Inflammatory macrophage treated with lipopolysaccharide for 4 hours (primary cell): ENCODE data around the gene ACTN4.
A peak's percentile ranks its signal among the peaks of the same experiment; 100 is the strongest.

Source experiments
- DNase-seq: peaks from one replicate; pipeline ENCODE4 v3.0.0-alpha.2; 2020

Gene ACTN4

DNA sequence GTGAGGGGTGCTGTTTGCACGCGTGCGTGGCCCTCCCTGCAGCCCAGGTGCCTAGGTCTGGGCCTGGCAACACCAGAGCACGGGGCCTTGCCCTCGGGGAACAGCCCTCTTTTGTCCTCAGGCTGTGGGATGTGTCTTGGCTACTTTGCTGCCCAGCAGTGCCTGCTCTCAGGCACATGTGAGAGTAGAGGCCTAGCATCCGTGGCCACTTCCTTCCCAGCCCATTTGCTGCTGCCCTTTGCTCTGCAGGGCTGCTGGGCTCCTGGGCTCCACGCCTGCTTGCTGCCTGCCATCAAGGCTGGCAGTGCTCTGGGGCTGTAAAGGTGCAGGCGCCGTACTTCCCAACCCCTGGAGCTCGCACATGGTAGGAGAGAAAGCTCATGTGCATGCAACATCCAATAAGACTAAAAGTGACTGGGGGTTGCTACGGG, 50.2 kb downstream of the ACTN4 start:
- no peak for DNase-seq

DNA sequence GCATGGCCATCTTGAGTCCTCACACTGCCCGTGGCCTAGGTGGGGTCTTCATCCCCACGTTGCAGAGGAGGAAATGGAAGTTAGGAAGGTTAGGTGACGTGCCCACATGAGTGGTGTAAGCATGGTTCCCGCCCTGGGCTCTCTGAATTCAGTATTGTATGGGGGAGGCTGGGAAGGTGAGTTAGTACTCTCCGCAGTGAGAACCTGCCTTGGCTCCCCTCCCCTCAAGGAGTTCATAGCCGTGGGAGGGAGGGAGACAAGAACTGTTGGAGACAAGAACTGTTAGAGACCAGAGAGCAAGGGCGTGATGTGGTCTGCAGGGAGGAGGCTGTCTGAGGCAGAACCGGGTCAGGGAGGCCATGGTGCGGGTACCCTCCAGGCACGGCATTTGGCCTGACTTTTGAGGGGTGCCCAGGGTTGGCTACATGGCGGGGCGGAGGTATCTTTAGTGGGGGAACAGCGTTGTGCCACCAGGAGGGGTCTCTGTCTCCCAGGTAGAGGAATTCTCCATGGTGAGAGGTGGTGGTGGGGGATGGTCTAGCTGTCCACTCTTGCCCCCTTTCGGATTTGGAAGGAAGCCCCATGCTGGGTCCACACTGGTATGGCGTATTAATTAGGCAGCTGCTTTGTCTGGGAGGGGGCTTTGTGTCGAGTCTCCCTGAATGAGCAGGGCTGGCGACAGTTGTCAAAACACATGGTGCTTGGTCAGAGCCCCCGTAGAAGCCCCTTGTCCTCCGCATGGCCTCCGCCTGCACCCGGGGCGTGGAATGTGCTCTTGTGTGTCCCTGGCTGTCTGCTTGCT, 51.0 kb downstream of the ACTN4 start:
- no peak for DNase-seq

- DNase-seq: peak; percentile 29
Measured at GRCh38 chr19:38699027-38699346, 51.5 kb downstream of the ACTN4 start.

GRCh38 chr19:38699647-38700349, 52.3 kb downstream of the ACTN4 start:
- DNase-seq: no peak

GRCh38 chr19:38700350-38700901, 53.0 kb downstream of the ACTN4 start:
- DNase-seq: no peak

- no peak for DNase-seq
Measured at GRCh38 chr19:38700902-38701454, 53.5 kb downstream of the ACTN4 start.

- DNase-seq: no peak
Measured at GRCh38 chr19:38701455-38702063, 54.1 kb downstream of the ACTN4 start.

DNA sequence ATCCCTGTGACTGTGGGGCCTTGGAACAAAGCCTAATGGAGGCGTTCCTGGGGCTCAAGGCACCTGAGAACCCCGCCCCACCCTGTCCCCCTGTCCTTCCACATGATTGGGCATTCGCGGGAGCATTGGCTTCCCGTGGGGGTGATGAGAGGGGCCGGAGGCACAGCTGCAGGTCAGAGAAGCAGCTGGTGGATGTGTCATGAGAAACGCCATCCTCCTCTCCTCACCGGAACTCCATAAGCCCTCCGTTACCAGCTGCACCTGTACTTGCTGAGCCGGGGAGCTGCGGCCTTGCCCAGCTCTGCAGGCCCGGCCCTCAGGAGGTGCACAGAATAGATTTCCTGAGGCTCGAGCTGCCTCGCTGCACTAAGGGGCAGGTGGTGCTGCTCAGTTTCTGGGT, 54.8 kb downstream of the ACTN4 start:
- no peak for DNase-seq

GRCh38 chr19:38703509-38703908, 56.1 kb downstream of the ACTN4 start:
- no peak for DNase-seq

DNA sequence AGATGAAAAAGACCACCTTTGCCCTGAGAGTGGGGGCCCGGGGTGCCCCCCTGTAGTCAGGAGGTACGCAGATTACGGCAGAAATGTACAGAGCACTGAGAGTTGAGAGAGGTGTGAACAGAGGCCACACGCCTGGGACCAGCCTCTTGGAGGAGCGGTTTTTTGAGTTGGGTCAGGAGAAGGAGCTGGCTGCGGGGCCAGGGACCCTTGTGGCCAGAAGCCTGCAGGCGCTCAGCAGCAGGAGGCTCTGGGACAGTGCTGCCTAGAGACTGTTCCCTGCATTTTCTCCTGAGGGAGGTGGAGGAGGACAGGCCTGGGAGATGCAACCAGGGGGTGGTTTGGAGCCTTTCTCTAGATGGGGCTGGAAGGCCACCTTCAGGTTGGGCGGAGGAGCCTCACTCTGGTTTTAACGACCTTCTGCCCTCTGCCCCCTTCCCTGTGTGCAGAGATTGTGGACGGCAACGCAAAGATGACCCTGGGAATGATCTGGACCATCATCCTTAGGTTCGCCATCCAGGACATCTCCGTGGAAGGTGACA, 57.1 kb downstream of the ACTN4 start:
- DNase-seq: no peak

- no peak for DNase-seq
Measured at GRCh38 chr19:38705197-38706019, 58.0 kb downstream of the ACTN4 start.

DNA sequence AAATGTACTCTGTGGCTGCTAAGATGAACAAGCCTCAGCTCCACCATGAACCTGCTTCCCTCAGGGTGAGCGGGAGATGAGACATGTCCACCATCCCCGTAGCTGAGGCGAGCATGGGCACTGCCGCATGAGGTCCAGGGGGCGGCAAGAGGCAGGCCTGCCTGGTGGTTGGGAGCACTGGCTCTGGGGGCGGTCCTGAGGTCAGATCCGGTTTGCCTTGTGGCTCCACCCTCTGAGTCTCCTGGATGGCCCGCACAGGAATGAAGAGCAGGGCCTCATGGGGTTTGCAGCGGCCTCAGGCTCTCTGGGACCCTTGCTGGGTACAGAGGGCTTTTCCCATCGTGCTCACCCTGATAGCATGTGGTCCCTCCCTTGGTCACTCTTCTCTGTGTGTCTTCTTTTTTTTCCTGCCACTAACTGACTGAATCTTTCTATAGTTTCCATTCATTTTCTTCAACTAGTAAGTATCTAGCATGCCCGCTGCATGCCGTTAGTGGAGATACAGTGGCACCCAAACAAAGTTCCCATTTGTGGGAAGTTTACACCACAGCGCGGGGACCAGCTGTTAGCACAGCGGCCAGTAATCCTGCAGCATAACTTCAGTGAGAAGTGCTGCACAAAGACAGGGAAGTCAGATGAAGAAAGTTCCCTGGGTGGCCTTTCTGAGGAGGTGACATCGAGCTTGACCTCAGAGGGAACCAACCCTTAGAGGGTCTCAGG, 59.5 kb downstream of the ACTN4 start:
- DNase-seq: no peak

DNA sequence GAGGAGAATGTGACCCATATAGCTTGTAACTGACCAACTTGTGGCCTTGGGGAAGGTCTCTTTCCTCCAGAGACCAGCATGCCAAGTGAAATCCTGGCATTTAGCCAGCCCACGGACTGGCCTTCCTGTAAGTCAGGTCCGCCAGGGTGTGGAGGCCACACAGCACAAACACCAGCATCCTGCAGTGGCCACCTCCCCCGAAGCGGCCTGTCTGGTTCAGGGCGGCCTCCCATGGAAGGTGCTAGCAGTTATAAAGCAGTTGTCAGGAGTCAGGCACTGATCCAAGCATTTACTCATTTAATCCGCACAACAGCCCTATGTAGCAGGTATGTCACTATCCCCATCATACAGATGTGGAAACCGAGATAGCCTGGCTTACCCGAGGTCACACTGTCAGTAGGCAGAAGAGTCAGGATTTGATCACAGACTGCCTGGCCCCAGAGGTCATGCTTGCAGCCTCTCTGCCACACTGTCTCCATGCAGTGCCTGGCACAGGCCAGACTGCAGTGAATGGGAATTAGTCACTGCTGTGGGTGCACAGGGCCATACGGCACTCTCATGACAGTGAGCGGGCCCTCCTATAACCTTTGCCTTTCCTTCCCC, 60.2 kb downstream of the ACTN4 start:
- DNase-seq: no peak

- no peak for DNase-seq
Measured at GRCh38 chr19:38708413-38709024, 61.1 kb downstream of the ACTN4 start.

DNA sequence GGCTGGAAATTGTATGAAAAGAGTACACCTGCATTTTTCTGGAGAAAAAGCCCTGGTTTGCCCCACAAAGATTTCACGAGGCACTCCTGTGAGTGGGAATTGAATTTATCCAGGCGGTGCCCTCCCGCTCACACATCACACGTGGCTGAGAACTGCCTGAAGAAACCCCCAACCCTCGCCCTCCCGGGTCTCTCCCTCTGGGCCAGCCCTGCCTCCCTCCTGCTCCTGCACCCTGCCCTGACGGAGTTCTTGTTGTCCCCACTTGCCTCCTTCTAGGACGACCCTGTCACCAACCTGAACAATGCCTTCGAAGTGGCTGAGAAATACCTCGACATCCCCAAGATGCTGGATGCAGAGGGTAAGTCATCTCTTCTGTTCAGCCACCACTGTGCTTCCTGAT, 61.7 kb downstream of the ACTN4 start:
- DNase-seq: no peak

DNA sequence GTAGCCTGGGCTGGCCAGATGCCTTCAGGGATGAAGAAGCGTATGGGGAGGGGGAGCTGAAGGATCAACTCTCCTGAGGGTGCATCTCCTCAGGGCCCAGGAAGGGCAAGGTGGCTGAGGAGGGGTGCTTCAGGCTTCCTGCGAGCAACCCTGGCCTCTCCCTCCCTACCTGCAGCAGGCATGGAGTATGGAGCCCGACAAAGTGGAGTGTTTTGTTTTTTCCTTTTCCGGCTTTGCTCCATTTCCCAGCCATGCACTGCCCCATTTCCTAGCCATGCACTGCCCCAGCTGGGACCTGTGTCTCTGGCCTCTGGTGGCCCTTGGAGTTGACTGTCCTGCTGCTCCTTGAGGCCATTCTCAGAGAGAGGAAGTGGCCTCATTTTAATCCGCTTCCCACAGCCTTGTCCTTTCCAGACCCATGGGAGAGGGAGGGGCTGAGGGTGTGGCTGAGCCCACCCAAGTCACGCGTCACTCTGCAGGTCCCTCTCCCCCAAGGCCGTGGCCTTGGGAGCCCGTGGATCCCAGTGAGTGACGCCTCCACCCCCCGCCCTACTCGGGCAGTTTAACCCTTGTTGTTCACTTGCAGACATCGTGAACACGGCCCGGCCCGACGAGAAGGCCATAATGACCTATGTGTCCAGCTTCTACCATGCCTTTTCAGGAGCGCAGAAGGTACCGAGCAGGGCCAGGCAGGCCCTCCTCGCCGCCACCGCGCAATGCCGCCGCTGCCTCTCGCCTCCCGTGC, 62.4 kb downstream of the ACTN4 start:
- no peak for DNase-seq

DNA sequence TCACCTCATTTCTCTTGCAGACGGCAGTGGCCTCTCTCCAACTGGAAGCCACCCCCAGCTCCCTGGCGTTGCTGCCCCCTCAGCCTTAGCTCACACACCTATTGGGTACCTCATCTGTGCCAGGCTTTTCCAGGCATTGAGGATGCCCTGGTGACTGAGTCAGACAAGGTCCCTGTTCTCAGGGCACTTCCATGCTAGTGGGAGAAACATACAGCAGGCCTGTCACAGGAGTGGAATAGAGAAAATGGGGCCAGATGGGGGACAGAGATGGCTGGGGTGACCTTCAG, 62.9 kb downstream of the ACTN4 start:
- no peak for DNase-seq

- DNase-seq: no peak
Measured at GRCh38 chr19:38710928-38711725, 63.7 kb downstream of the ACTN4 start.

DNA sequence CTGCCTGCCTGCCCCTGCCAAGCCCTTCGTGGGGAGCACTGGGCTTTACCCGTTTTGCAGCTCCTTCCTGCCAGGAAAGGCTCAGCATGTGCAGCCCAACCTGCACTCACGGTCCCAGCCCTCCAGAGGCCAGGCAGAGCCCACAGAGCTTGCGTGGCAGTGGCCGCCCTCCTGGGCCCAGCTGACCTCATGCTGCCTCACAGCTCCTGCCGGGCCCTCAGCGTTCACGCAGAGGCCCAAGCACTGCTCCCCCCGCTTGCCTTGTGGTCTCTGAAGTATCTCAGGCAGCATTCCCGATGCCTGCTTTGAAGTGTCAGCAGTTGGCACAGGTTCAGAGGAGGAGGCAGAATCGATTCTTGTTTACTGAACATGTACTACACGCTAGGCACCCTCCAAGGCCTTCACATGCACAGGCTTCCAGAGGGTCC, 64.3 kb downstream of the ACTN4 start:
- DNase-seq: no peak
